Measurements from ENCODE around the gene ARHGAP42. TPM values are rescaled to one million over a fixed set of nuclear protein-coding genes. Genes with fewer than 3 reads are reported as not detected.

The ARHGAP42 gene
- total and polyA plus RNA-seq, 2 of the 13 experiments (the other 11 are each of a cell fraction or from before 2014, with no cell fraction given), result 2.5 to 4.3 TPM

GRCh38 chr11:101028644-101029043, 341.6 kb downstream of the ARHGAP42 start:
- H3K9me3 ChIP-seq (ENCODE audit: low read length), result no peaks in the 10 kb centered on the region
- ATAC-seq, result no peak
- H3K79me2 ChIP-seq (ENCODE audit: insufficient read depth, low read length), result no peaks in the 10 kb centered on the region
- no peaks in the 10 kb centered on the region; a peak in 1 of 5 replicates for H3K27me3 ChIP-seq (ENCODE audit: control insufficient read depth in 1 of 2, insufficient read depth in 2 of 2, low read length in 2 of 2)
- no peaks in the 10 kb centered on the region for H3K36me3 ChIP-seq (replicated peaks in 1 of 2; ENCODE audit: control insufficient read depth in 1 of 2, insufficient read depth in 2 of 2, low read length in 2 of 2)
- no peak for TF ChIP-seq MZF1 (CRISPR knock-in tag; IDR thresholded peaks at IDR 0.05; ENCODE audit: borderline replicate concordance)
- no peak for TF ChIP-seq ZNF3 (CRISPR knock-in tag; IDR thresholded peaks at IDR 0.05)
- no peak for TF ChIP-seq ZBTB39 (CRISPR knock-in tag; IDR thresholded peaks at IDR 0.05)
- TF ChIP-seq MED1 (CRISPR knock-in tag; IDR thresholded peaks at IDR 0.05), result no peak
- no peak for TF ChIP-seq HHEX (CRISPR knock-in tag; IDR thresholded peaks at IDR 0.05)
- no peak for TF ChIP-seq ZC3H4 (CRISPR knock-in tag; IDR thresholded peaks at IDR 0.05; ENCODE audit: borderline replicate concordance)
- no peak for TF ChIP-seq AGO1 (IDR thresholded peaks at IDR 0.05; ENCODE audit: low read depth, low read length, poor library complexity, severe bottlenecking)
- TF ChIP-seq ZNF598 (CRISPR knock-in tag; IDR thresholded peaks at IDR 0.05; ENCODE audit: borderline replicate concordance), result no peak
- no peak for TF ChIP-seq ZMAT5 (CRISPR knock-in tag; IDR thresholded peaks at IDR 0.05; ENCODE audit: borderline replicate concordance, low read depth)
- in situ Hi-C loops (cut with HindIII; ENCODE audit: extremely low pct_ligation_motif_present, low pct_unique_long_range_greater_than_20kb) (no loop called here), intact Hi-C loops (cut with micrococcal nuclease; ENCODE audit: unreplicated experiment) (no loop called here)
- DNase-seq (ENCODE audit: low spot score), result no peak
- no peak overlapping the region for H3K27ac ChIP-seq (ENCODE audit: extremely low read length, insufficient read depth, low read length)
- no peak overlapping the region for H2AFZ ChIP-seq (ENCODE audit: low read length)
- no peaks in the 10 kb centered on the region for H3K4me1 ChIP-seq (ENCODE audit: insufficient read depth, low read length)
- H3K4me2 ChIP-seq (ENCODE audit: low read depth, low read length), result no peak overlapping the region
- ChIA-PET POLR2A (no interaction called here), CTCF (ENCODE audit: low intra/inter-chr PET ratio, low total read pairs) (no interaction called here)
- no peak overlapping the region for H3K4me3 ChIP-seq (replicated peaks in 1 of 3; ENCODE audit: insufficient read depth in 1 of 3, low read depth in 2 of 3, low read length in 3 of 3)
- no peak for FAIRE-seq
- WGBS (ENCODE audit: low lambda C conversion rate), result 0% methylated on average over 1 of the region's 1 CpG
- no TSS peak for BruUV-seq (replicated peaks)
- H4K20me1 ChIP-seq (ENCODE audit: insufficient read depth, low read length), result no peaks in the 10 kb centered on the region
- H3K9ac ChIP-seq (ENCODE audit: insufficient read depth, low read depth, low read length), result no peak overlapping the region

Data from HepG2 (cell line).